ENCODE measurements around the gene KCNH4. TPM values are rescaled to one million over a fixed set of nuclear protein-coding genes. Genes with fewer than 3 reads are reported as not detected.
"Not testable (repeated sequence)": the region's sequence is repeated elsewhere in the genome, so short reads cannot be mapped to it uniquely, and the experiment has no call there.

KCNH4 gene
- total RNA-seq, 5 donors from 2014 or later (not counting 1 experiment from before 2014, with no cell fraction given), result 0.06 to 0.35 (median 0.20) TPM; not detected in 1

DNA sequence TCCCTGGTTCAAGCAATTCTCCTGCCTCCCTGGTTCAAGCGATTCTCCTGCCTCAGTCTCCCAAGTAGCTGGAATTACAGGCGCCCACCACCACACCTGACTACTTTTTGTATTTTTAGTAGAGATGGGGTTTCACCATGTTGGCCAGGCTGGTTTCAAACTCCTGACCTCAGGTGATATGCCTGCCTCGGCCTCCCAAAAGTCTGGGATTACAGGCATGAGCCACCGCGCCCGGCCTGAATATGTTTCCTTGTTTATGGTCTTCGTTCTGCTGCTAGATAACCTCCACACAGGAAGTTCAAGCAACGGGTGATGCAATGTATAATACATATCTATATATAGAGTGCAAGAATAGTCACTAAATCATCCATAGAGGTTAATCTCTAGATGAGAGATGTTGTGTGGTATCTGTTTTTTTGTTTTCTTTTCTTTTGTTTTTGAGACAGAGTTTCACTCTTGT is 25.2 kb upstream of the KCNH4 start:
- peaks cover 13 to 91% of the 10 kb centered on the region in 2 donors for H3K36me3 ChIP-seq (ENCODE audit: control insufficient read depth in 2 of 2, extremely low read depth in 1 of 2, insufficient read depth in 1 of 2, low read length in 1 of 2)
- peaks cover 63% of the 10 kb centered on the region for H3K36me3 Mint-ChIP-seq
- H3K27ac ChIP-seq (ENCODE audit: low read length); H3K4me1 ChIP-seq (ENCODE audit: control insufficient read depth in 1 of 2, extremely low read depth in 1 of 2, insufficient read depth in 2 of 2, low read length in 2 of 2); POLR2A ChIA-PET; H3K27me3 ChIP-seq (replicated peaks in 1 of 2; ENCODE audit: control insufficient read depth in 2 of 2, extremely low read depth in 1 of 2, insufficient read depth in 2 of 2, low read length in 1 of 2); H3K4me1 Mint-ChIP-seq; H3K9me3 Mint-ChIP-seq; H3K9me3 ChIP-seq; H3K4me3 Mint-ChIP-seq; ATAC-seq (replicated peaks in 1 of 4); DNase-seq; H3K27me3 Mint-ChIP-seq; H3K4me3 ChIP-seq (ENCODE audit: control insufficient read depth in 1 of 2, extremely low read depth in 1 of 2, low read length in 1 of 2): not testable (repeated sequence)
- 100% methylated on average over 1 of the region's 8 CpGs for WGBS (ENCODE audit: insufficient coverage)
- peak overlapping the region in 1 of 2 donors; percentile 68 for H3K27ac Mint-ChIP-seq
- CTCF ChIA-PET, result interaction anchor here in 1 of 2 donors (0.7 kb wide), 1 partner anchor 205 kb away, joined by 4 read pairs; no protein-coding TSS in a partner anchor

GRCh38 chr17:42203354-42203753 is 22.4 kb upstream of the KCNH4 start:
- H3K27me3 Mint-ChIP-seq, result no peaks in the 10 kb centered on the region
- DNase-seq (no peak), ATAC-seq (replicated peaks in 1 of 4) (no peak)
- Histone ChIP-seq H3K4me1 (ENCODE audit: control insufficient read depth in 1 of 2, extremely low read depth in 1 of 2, insufficient read depth in 2 of 2, low read length in 2 of 2) (no peaks in the 10 kb centered on the region), H3K27ac (ENCODE audit: low read length) (no peak overlapping the region), H3K27me3 (replicated peaks in 1 of 2; ENCODE audit: control insufficient read depth in 2 of 2, extremely low read depth in 1 of 2, insufficient read depth in 2 of 2, low read length in 1 of 2) (no peaks in the 10 kb centered on the region), H3K9me3 (no peaks in the 10 kb centered on the region), H3K4me3 (ENCODE audit: control insufficient read depth in 1 of 2, extremely low read depth in 1 of 2, low read length in 1 of 2) (no peak overlapping the region), H3K36me3 (ENCODE audit: control insufficient read depth in 2 of 2, extremely low read depth in 1 of 2, insufficient read depth in 1 of 2, low read length in 1 of 2) (peaks cover 5 to 82% of the 10 kb centered on the region in 2 donors)
- H3K36me3 Mint-ChIP-seq, result peaks cover 57% of the 10 kb centered on the region
- no CpG with 5 or more reads among the region's 2 CpGs for WGBS (ENCODE audit: insufficient coverage)
- peaks cover 0 to 6% (median 3%) of the 10 kb centered on the region in 3 donors for H3K4me1 Mint-ChIP-seq
- peak overlapping the region in 1 of 2 donors; percentile 16 for H3K27ac Mint-ChIP-seq
- POLR2A ChIA-PET, result no interaction called here
- CTCF ChIA-PET, result no interaction called here
- H3K4me3 Mint-ChIP-seq, result no peak overlapping the region
- no peaks in the 10 kb centered on the region for H3K9me3 Mint-ChIP-seq

- Mint-ChIP-seq H3K27ac (no peak overlapping the region), H3K9me3 (no peaks in the 10 kb centered on the region), H3K4me3 (no peak overlapping the region), H3K36me3 (peaks cover 57% of the 10 kb centered on the region), H3K4me1 (peaks cover 0 to 6% (median 3%) of the 10 kb centered on the region in 3 donors), H3K27me3 (no peaks in the 10 kb centered on the region)
- WGBS (ENCODE audit: insufficient coverage), result no CpG with 5 or more reads among the region's 5 CpGs
- Histone ChIP-seq H3K36me3 (ENCODE audit: control insufficient read depth in 2 of 2, extremely low read depth in 1 of 2, insufficient read depth in 1 of 2, low read length in 1 of 2) (peaks cover 5 to 78% of the 10 kb centered on the region in 2 donors), H3K27me3 (replicated peaks in 1 of 2; ENCODE audit: control insufficient read depth in 2 of 2, extremely low read depth in 1 of 2, insufficient read depth in 2 of 2, low read length in 1 of 2) (no peaks in the 10 kb centered on the region), H3K9me3 (no peaks in the 10 kb centered on the region), H3K4me3 (ENCODE audit: control insufficient read depth in 1 of 2, extremely low read depth in 1 of 2, low read length in 1 of 2) (no peak overlapping the region), H3K27ac (ENCODE audit: low read length) (no peak overlapping the region), H3K4me1 (ENCODE audit: control insufficient read depth in 1 of 2, extremely low read depth in 1 of 2, insufficient read depth in 2 of 2, low read length in 2 of 2) (no peaks in the 10 kb centered on the region)
- POLR2A ChIA-PET, result no interaction called here
- CTCF ChIA-PET, result interaction anchor here in 1 of 2 donors (0.6 kb wide), 1 partner anchor 241 kb away, joined by 7 read pairs; no protein-coding TSS in a partner anchor
- ATAC-seq (replicated peaks in 1 of 4) (no peak), DNase-seq (no peak)
These were observed 21.8 kb upstream of the KCNH4 start for GRCh38 chr17:42202696-42203095.

DNA sequence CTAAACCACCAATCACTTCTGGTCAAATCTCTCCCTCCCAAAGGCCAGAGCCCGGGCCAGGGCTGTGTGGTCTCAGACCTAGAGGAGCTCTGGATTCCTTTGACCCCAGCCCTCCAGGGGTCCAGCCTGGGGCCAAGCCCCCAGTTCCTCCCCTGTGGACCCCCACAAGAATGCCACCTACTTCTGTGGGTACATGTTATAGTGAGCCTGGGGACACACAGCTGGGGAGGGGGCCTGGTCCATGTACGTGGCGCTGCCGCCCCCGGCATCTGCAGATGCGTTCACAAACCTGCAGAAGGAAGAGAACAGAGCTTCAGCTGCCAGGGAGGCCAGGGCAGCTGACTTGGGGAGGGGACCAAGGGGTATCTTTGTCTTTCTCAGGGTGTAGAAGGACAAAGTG is 21.2 kb upstream of the KCNH4 start:
- H3K27me3 Mint-ChIP-seq, result no peaks in the 10 kb centered on the region
- no peaks in the 10 kb centered on the region for H3K9me3 Mint-ChIP-seq
- DNase-seq (no peak), ATAC-seq (replicated peaks in 1 of 4) (no peak)
- no peaks in the 10 kb centered on the region for H3K9me3 ChIP-seq
- peak overlapping the region in 1 of 2 donors; percentile 22 for H3K27ac Mint-ChIP-seq
- 98% methylated on average over 6 of the region's 6 CpGs for WGBS (ENCODE audit: insufficient coverage)
- H3K36me3 ChIP-seq (ENCODE audit: control insufficient read depth in 2 of 2, extremely low read depth in 1 of 2, insufficient read depth in 1 of 2, low read length in 1 of 2), result peaks cover 5 to 73% of the 10 kb centered on the region in 2 donors
- ChIA-PET CTCF (interaction anchor here in 1 of 2 donors (0.6 kb wide), 1 partner anchor 242 kb away, joined by 7 read pairs; no protein-coding TSS in a partner anchor), POLR2A (interaction anchor here in 1 of 2 donors (0.6 to 1.2 kb wide), 2 partner anchors 10 to 14 kb away, joined by 3 to 5 read pairs; no protein-coding TSS in a partner anchor)
- no peaks in the 10 kb centered on the region for H3K4me1 ChIP-seq (ENCODE audit: control insufficient read depth in 1 of 2, extremely low read depth in 1 of 2, insufficient read depth in 2 of 2, low read length in 2 of 2)
- H3K27ac ChIP-seq (ENCODE audit: low read length), result no peak overlapping the region
- peaks cover 0 to 6% (median 4%) of the 10 kb centered on the region in 3 donors for H3K4me1 Mint-ChIP-seq
- peaks cover 52% of the 10 kb centered on the region for H3K36me3 Mint-ChIP-seq
- H3K4me3 Mint-ChIP-seq, result no peak overlapping the region
- no peak overlapping the region for H3K4me3 ChIP-seq (ENCODE audit: control insufficient read depth in 1 of 2, extremely low read depth in 1 of 2, low read length in 1 of 2)
- no peaks in the 10 kb centered on the region for H3K27me3 ChIP-seq (replicated peaks in 1 of 2; ENCODE audit: control insufficient read depth in 2 of 2, extremely low read depth in 1 of 2, insufficient read depth in 2 of 2, low read length in 1 of 2)

- Histone ChIP-seq H3K9me3 (no peaks in the 10 kb centered on the region), H3K36me3 (ENCODE audit: control insufficient read depth in 2 of 2, extremely low read depth in 1 of 2, insufficient read depth in 1 of 2, low read length in 1 of 2) (peaks cover 3 to 66% of the 10 kb centered on the region in 2 donors), H3K4me1 (ENCODE audit: control insufficient read depth in 1 of 2, extremely low read depth in 1 of 2, insufficient read depth in 2 of 2, low read length in 2 of 2) (no peaks in the 10 kb centered on the region), H3K27me3 (replicated peaks in 1 of 2; ENCODE audit: control insufficient read depth in 2 of 2, extremely low read depth in 1 of 2, insufficient read depth in 2 of 2, low read length in 1 of 2) (no peaks in the 10 kb centered on the region), H3K27ac (ENCODE audit: low read length) (no peak overlapping the region), H3K4me3 (ENCODE audit: control insufficient read depth in 1 of 2, extremely low read depth in 1 of 2, low read length in 1 of 2) (no peak overlapping the region)
- ChIA-PET POLR2A (interaction anchor here in 1 of 2 donors (0.6 to 1.2 kb wide), 2 partner anchors 12 to 13 kb away, joined by 3 read pairs; no protein-coding TSS in a partner anchor), CTCF (no interaction called here)
- H3K4me1 Mint-ChIP-seq, result peaks cover 0 to 9% (median 5%) of the 10 kb centered on the region in 3 donors
- H3K9me3 Mint-ChIP-seq, result no peaks in the 10 kb centered on the region
- peaks cover 51% of the 10 kb centered on the region for H3K36me3 Mint-ChIP-seq
- DNase-seq (no peak), ATAC-seq (replicated peaks in 1 of 4) (no peak)
- H3K4me3 Mint-ChIP-seq, result no peak overlapping the region
- H3K27ac Mint-ChIP-seq, result peak overlapping the region; percentile 48 to 63
- 94% methylated on average over 5 of the region's 10 CpGs for WGBS (ENCODE audit: insufficient coverage)
- H3K27me3 Mint-ChIP-seq, result no peaks in the 10 kb centered on the region
These were observed 20.5 kb upstream of the KCNH4 start for GRCh38 chr17:42201458-42201772.

DNA sequence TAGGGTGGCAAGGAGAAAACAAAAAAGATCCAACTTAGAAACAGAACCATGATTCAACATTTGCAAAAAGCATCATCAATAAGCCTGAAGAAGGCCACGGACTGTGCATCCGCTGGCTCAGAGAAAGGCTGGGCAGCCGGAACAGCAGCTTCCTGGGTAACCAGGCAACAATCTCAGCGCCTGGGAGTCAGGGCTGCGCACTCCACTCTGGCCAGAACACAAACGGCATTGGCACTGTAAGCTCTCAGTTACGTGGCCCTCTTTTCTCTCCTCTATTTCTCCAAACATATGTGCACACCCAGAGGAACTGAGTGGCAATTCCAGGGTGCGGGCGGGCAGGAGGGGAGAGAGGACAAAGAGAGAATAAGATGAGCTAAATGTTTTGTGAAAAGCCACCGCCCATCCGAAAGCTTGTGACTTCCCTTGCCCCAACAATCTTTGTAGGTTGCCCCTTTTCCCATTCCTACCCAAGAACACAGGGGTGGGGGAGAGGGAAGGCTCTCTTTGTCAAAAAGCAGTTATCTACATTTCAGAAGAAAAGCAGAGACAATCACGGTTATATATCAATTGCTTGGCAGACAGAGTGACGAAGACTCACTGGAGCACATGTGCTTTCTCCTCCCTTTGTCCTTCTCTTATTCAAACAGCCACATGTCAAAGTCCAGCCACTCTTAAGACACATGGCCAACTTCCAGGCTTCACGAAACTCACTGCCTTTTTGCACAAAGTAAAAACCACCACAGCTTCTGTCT is 19.9 kb upstream of the KCNH4 start:
- no peaks in the 10 kb centered on the region for H3K27me3 ChIP-seq (replicated peaks in 1 of 2; ENCODE audit: control insufficient read depth in 2 of 2, extremely low read depth in 1 of 2, insufficient read depth in 2 of 2, low read length in 1 of 2)
- H3K4me3 Mint-ChIP-seq, result no peak overlapping the region
- no peaks in the 10 kb centered on the region for H3K4me1 ChIP-seq (ENCODE audit: control insufficient read depth in 1 of 2, extremely low read depth in 1 of 2, insufficient read depth in 2 of 2, low read length in 2 of 2)
- H3K36me3 ChIP-seq (ENCODE audit: control insufficient read depth in 2 of 2, extremely low read depth in 1 of 2, insufficient read depth in 1 of 2, low read length in 1 of 2), result peaks cover 2 to 62% of the 10 kb centered on the region in 2 donors
- CTCF ChIA-PET, result no interaction called here
- no peak for DNase-seq
- no peaks in the 10 kb centered on the region for H3K9me3 ChIP-seq
- POLR2A ChIA-PET, result interaction anchor here (0.6 to 1.2 kb wide), 3 partner anchors 12 to 43 kb away, joined by 3 read pairs; no protein-coding TSS in a partner anchor
- WGBS (ENCODE audit: insufficient coverage), result 94% methylated on average over 9 of the region's 14 CpGs
- peaks cover 46% of the 10 kb centered on the region for H3K36me3 Mint-ChIP-seq
- no peak overlapping the region for H3K27ac ChIP-seq (ENCODE audit: low read length)
- peak overlapping the region in 1 of 2 donors; percentile 22 for H3K27ac Mint-ChIP-seq
- no peak overlapping the region for H3K4me3 ChIP-seq (ENCODE audit: control insufficient read depth in 1 of 2, extremely low read depth in 1 of 2, low read length in 1 of 2)
- H3K9me3 Mint-ChIP-seq, result no peaks in the 10 kb centered on the region
- peaks cover 2 to 11% (median 8%) of the 10 kb centered on the region in 3 donors for H3K4me1 Mint-ChIP-seq
- no peaks in the 10 kb centered on the region for H3K27me3 Mint-ChIP-seq
- no peak for ATAC-seq (replicated peaks in 1 of 4)

All from T-cell (primary cell).